ENCODE data around the gene FRRS1. TPM values are rescaled to one million over a fixed set of nuclear protein-coding genes. Genes with fewer than 3 reads are reported as not detected.
A peak's percentile ranks its signal among the peaks of the same experiment; 100 is the strongest.

FRRS1 gene
- total RNA-seq, 3 donors from 2014 or later = 0.82 to 0.86 (median 0.84) TPM

DNA sequence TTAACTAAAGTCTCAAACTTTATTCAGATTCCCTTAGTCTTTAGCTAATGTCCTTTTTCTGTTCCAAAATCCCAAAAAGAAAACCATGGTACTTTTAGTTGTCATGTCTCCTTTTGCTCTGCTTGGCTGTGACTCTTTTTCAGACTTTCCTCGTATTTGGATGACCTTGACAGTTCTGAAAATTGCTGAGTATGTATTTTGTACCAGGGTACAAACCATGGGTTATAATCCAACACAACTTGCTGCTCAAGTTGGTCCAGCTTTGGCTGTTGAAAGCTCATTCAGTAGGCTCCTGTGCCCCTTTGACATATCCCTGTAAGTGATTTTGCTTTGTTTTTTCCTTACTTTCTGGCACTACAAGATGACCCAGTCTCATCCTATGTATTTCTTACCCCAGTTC lies 68.9 kb downstream of the FRRS1 start:
- ATAC-seq (no peak), DNase-seq (no peak)
- H3K9me3 Mint-ChIP-seq = no peaks in the 10 kb centered on the region
- no peaks in the 10 kb centered on the region for H3K4me1 Mint-ChIP-seq (ENCODE audit: low read depth)
- no peaks in the 10 kb centered on the region for H3K36me3 Mint-ChIP-seq (ENCODE audit: insufficient read depth)
- peaks cover 23% of the 10 kb centered on the region for H3K27me3 Mint-ChIP-seq (ENCODE audit: low read depth)
- no peak overlapping the region for H3K4me3 Mint-ChIP-seq

- H3K4me1 Mint-ChIP-seq (ENCODE audit: low read depth) = no peaks in the 10 kb centered on the region
- no peaks in the 10 kb centered on the region for H3K36me3 Mint-ChIP-seq (ENCODE audit: insufficient read depth)
- DNase-seq = no peak
- no peak overlapping the region for H3K4me3 Mint-ChIP-seq
- no peaks in the 10 kb centered on the region for H3K9me3 Mint-ChIP-seq
- peaks cover 24% of the 10 kb centered on the region for H3K27me3 Mint-ChIP-seq (ENCODE audit: low read depth)
- no peak for ATAC-seq
These were observed 69.8 kb downstream of the FRRS1 start for GRCh38 chr1:99696616-99697015.

GRCh38 chr1:99691175-99691574 lies 75.3 kb downstream of the FRRS1 start:
- H3K9me3 Mint-ChIP-seq = no peaks in the 10 kb centered on the region
- ATAC-seq (no peak), DNase-seq (no peak)
- H3K4me3 Mint-ChIP-seq = no peak overlapping the region
- peaks cover 13% of the 10 kb centered on the region for H3K27me3 Mint-ChIP-seq (ENCODE audit: low read depth)
- H3K4me1 Mint-ChIP-seq (ENCODE audit: low read depth) = no peaks in the 10 kb centered on the region
- H3K36me3 Mint-ChIP-seq (ENCODE audit: insufficient read depth) = no peaks in the 10 kb centered on the region

DNA sequence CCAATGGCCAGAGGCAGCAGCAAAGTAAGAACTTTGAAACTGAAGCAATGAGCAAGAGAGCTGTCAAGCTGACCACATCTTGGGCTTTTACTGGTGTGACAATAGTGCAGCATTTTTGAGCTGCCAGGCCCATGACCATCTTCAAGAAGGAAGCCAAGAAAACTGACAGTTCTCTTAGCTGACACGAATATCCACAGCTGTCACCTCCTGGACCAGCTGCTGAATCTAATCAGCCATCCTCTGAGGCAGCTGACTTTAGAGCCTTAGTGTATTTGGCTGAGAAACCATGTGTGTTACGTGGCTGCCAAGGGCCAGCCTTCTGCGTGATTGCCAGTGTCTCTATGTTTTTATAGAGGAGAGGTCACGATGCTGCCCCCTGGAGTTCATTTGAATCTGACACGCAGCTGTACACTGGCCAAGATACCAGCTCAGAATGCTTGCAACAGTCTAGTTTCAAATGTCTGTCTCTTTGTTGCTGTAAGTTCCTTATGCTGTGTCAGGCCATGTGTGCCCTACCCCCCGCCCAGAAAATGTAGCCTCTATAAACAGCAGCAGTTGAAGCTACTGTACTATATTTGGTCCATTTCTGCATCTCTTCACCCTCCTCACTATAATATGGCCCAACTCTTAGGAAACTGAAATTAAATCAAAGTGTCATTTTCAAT lies 80.8 kb downstream of the FRRS1 start:
- no peaks in the 10 kb centered on the region for H3K4me1 Mint-ChIP-seq (ENCODE audit: low read depth)
- H3K9me3 Mint-ChIP-seq = no peaks in the 10 kb centered on the region
- no peaks in the 10 kb centered on the region for H3K27me3 Mint-ChIP-seq (ENCODE audit: low read depth)
- DNase-seq = peak; percentile 7
- ATAC-seq = peak; percentile 40 to 62
- no peak overlapping the region for H3K4me3 Mint-ChIP-seq
- no peaks in the 10 kb centered on the region for H3K36me3 Mint-ChIP-seq (ENCODE audit: insufficient read depth)

DNA sequence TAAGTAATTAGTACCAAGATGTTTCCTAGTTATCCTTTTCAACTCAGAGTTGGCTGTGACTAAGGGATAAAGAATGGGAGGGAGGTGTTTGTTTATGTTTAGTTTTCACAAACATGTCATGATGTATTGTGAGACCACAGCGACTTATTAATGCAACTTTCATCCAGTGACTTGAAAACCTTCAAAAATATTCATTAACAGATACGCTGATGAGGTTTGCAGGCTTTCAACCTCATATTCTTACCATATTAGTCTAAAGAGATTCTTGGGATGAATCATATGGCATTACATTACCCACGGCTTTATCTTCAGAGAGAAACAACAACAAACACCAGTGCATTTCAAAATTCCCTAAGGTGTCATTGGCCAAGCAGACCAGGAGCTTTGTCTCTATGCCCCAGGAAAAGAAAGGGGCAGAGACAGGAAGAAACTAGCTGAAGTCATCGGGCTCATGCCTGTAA lies 84.1 kb downstream of the FRRS1 start:
- Mint-ChIP-seq H3K4me3 (no peak overlapping the region), H3K4me1 (ENCODE audit: low read depth) (no peaks in the 10 kb centered on the region), H3K9me3 (no peaks in the 10 kb centered on the region), H3K36me3 (ENCODE audit: insufficient read depth) (no peaks in the 10 kb centered on the region), H3K27me3 (ENCODE audit: low read depth) (no peaks in the 10 kb centered on the region)
- DNase-seq (no peak), ATAC-seq (no peak)

GRCh38 chr1:99681583-99681982 lies 84.9 kb downstream of the FRRS1 start:
- ATAC-seq (no peak), DNase-seq (no peak)
- Mint-ChIP-seq H3K4me3 (no peak overlapping the region), H3K9me3 (no peaks in the 10 kb centered on the region), H3K4me1 (ENCODE audit: low read depth) (no peaks in the 10 kb centered on the region), H3K27me3 (ENCODE audit: low read depth) (no peaks in the 10 kb centered on the region), H3K36me3 (ENCODE audit: insufficient read depth) (no peaks in the 10 kb centered on the region)

DNA sequence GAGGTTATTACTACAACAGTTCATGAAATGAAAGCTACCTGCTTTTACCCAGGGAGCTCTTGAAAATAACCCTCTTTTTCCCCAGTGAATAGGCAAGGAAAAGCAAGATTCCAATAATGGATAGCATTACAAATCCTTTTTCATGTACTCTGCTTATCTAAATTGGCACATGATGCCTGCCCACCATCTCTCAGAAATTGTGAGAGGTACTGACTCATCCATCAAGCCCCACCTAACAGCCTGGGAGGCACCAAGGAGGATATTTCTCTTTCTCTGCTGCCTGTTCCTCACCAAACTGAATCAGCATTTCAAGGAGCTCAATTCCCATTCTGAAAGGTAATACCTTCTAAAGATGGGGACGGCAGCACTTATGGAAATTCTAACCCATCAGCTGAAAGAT lies 86.2 kb downstream of the FRRS1 start:
- H3K9me3 Mint-ChIP-seq = no peaks in the 10 kb centered on the region
- ATAC-seq (no peak), DNase-seq (no peak)
- no peak overlapping the region for H3K4me3 Mint-ChIP-seq
- no peaks in the 10 kb centered on the region for H3K27me3 Mint-ChIP-seq (ENCODE audit: low read depth)
- no peaks in the 10 kb centered on the region for H3K4me1 Mint-ChIP-seq (ENCODE audit: low read depth)
- no peaks in the 10 kb centered on the region for H3K36me3 Mint-ChIP-seq (ENCODE audit: insufficient read depth)

GRCh38 chr1:99677416-99677815 lies 89.0 kb downstream of the FRRS1 start:
- Mint-ChIP-seq H3K9me3 (no peaks in the 10 kb centered on the region), H3K27me3 (ENCODE audit: low read depth) (peaks cover 10% of the 10 kb centered on the region), H3K36me3 (ENCODE audit: insufficient read depth) (no peaks in the 10 kb centered on the region), H3K4me3 (no peak overlapping the region), H3K4me1 (ENCODE audit: low read depth) (no peaks in the 10 kb centered on the region)
- DNase-seq = no peak
- ATAC-seq = no peak

DNA sequence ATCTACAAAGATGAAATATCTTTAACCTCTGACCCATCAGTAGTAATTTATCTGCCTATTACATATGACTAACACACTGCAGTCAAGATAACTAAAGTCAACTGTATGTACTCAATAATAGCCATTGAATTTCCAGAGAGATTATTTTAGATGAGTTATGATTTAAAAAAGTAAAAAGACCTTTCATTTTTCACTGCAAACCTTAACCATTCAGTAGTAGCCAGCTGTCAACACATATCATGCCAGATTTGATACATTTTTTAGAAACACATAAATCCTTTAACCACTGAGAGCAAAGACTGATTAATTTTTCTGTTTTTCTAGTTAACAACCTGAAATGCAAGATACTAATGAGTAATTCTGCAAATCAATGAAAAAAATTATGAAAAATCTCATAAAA lies 89.6 kb downstream of the FRRS1 start:
- Mint-ChIP-seq H3K9me3 (no peaks in the 10 kb centered on the region), H3K4me3 (no peak overlapping the region), H3K27me3 (ENCODE audit: low read depth) (peaks cover 13% of the 10 kb centered on the region), H3K36me3 (ENCODE audit: insufficient read depth) (no peaks in the 10 kb centered on the region), H3K4me1 (ENCODE audit: low read depth) (no peaks in the 10 kb centered on the region)
- DNase-seq (no peak), ATAC-seq (no peak)

DNA sequence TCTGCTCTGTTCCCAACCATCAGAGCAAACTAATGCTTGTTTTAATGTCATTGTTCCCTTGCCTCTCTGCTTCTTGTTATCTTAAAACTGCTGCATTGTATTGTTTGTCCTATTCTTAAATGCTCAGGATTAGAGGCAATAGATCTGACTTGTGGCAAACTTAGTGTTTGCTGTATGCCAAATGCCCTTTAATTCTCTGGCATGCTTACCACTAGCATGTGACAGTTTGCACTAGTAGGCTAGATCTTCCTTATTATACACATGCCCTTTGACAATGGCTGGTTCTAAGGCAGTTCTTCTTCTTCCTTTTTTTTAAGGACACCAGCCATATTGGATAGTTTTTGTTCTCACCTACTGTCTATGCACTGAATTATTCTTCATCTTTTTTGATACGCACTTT lies 90.4 kb downstream of the FRRS1 start:
- Mint-ChIP-seq H3K27me3 (ENCODE audit: low read depth) (peaks cover 13% of the 10 kb centered on the region), H3K36me3 (ENCODE audit: insufficient read depth) (no peaks in the 10 kb centered on the region)

DNA sequence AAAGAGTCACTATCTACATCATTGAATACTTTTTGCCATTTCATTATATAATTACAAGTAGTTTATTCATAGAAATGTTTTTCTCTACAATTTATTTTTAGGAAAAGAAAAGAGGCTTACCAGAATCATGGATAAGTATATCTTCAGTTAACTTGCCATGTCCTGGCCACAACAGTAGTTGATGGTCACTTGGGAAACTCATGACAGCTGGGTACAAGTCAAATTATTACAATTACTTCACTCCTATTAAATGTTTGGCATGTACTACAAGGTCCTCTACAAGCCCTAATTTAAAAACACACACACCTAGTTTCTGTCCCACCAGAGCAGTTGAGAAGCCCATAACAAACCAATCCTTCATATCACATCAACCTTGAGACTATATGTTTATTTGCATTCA lies 91.1 kb downstream of the FRRS1 start:
- no peak overlapping the region for H3K4me3 Mint-ChIP-seq
- no peak for ATAC-seq
- no peak for DNase-seq
- no peaks in the 10 kb centered on the region for H3K4me1 Mint-ChIP-seq (ENCODE audit: low read depth)
- peaks cover 13% of the 10 kb centered on the region for H3K27me3 Mint-ChIP-seq (ENCODE audit: low read depth)
- no peaks in the 10 kb centered on the region for H3K36me3 Mint-ChIP-seq (ENCODE audit: insufficient read depth)
- no peaks in the 10 kb centered on the region for H3K9me3 Mint-ChIP-seq

More for the DNA sequence above, 90.4 kb downstream of the FRRS1 start:
- DNase-seq (no peak), ATAC-seq (no peak)
- H3K4me3 Mint-ChIP-seq = no peak overlapping the region
- no peaks in the 10 kb centered on the region for H3K4me1 Mint-ChIP-seq (ENCODE audit: low read depth)
- H3K9me3 Mint-ChIP-seq = no peaks in the 10 kb centered on the region

- no peaks in the 10 kb centered on the region for H3K36me3 Mint-ChIP-seq (ENCODE audit: insufficient read depth)
These were observed 92.0 kb downstream of the FRRS1 start for GRCh38 chr1:99674115-99675064.

DNA sequence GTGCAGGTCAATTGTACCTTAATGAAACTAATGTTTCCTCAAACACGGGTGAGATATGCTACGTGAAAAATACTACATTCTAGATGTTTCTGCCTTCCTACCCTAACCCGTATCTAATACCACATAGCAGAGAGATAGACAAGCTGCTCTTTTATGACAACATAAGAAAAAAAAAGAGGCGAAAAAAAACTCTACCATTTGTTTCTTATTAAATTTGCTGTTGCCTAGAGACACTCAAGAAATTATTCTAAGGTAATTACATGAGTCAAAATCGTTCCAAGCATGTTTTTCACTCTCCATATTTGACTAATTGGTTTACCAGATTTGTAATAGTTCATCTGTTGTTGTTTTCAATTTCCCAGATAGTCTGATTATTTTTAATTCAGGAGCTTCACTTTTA lies 93.1 kb downstream of the FRRS1 start:
- Mint-ChIP-seq H3K9me3 (no peaks in the 10 kb centered on the region), H3K4me3 (no peak overlapping the region), H3K27me3 (ENCODE audit: low read depth) (peaks cover 19% of the 10 kb centered on the region), H3K4me1 (ENCODE audit: low read depth) (no peaks in the 10 kb centered on the region), H3K36me3 (ENCODE audit: insufficient read depth) (no peaks in the 10 kb centered on the region)
- ATAC-seq (no peak), DNase-seq (no peak)

More at GRCh38 chr1:99674115-99675064, 92.0 kb downstream of the FRRS1 start:
- Mint-ChIP-seq H3K27me3 (ENCODE audit: low read depth) (peaks cover 16% of the 10 kb centered on the region), H3K4me1 (ENCODE audit: low read depth) (no peaks in the 10 kb centered on the region), H3K9me3 (no peaks in the 10 kb centered on the region), H3K4me3 (no peak overlapping the region)
- no peak for DNase-seq
- ATAC-seq = no peak

- H3K4me1 Mint-ChIP-seq (ENCODE audit: low read depth) = no peaks in the 10 kb centered on the region
- no peaks in the 10 kb centered on the region for H3K9me3 Mint-ChIP-seq
- ATAC-seq = no peak
- H3K36me3 Mint-ChIP-seq (ENCODE audit: insufficient read depth) = no peaks in the 10 kb centered on the region
- H3K27me3 Mint-ChIP-seq (ENCODE audit: low read depth) = peaks cover 21% of the 10 kb centered on the region
- no peak for DNase-seq
- no peak overlapping the region for H3K4me3 Mint-ChIP-seq
These were observed 93.8 kb downstream of the FRRS1 start for GRCh38 chr1:99672530-99673213.
